H1 (cell line): Measurements from ENCODE around the gene ADAMTS3. TPM values are rescaled to one million over a fixed set of nuclear protein-coding genes. Genes with fewer than 3 reads are reported as not detected.

ENCODE experiments used
- CTCF ChIA-PET: fragments of 300-600 bp; sonication (Branson Sonifier 250); formaldehyde crosslinking; loops from one replicate; lab custom pipeline; 2021; ENCODE audit not compliant: partially characterized antibody; lab: Charles Lee
- POLR2A ChIA-PET: fragments of 300-600 bp; sonication (Branson Sonifier 250); formaldehyde crosslinking; loops from one replicate; lab custom pipeline; 2021; ENCODE audit warnings: inconsistent platforms; ENCODE audit not compliant: partially characterized antibody; lab: Charles Lee
- DNase-seq, 2 experiments: peaks; one replicate each; pipeline versions ENCODE4 v3.0.0 to v3.0.0-alpha.2; 2010 to 2022; ENCODE audit warnings: low spot score in 2 of 2, low read depth in 1 of 2, mixed read lengths in 1 of 2
- FAIRE-seq: peaks from 2 replicates; lab custom pipeline; 2011; peaks lifted over from hg19 to GRCh38; lab: Jason Lieb, UNC
- H2AFZ ChIP-seq: 2 replicates; pipeline ENCODE4 v1.8.1; 2012; ENCODE audit warnings: low read length, inconsistent platforms
- H2AK5ac ChIP-seq: 2 replicates; pipeline ENCODE4 v1.6.1; 2013; ENCODE audit warnings: low read depth, low read length
- H2BK120ac ChIP-seq: replicated peaks from 2 replicates; pipeline ENCODE3; 2013; ENCODE audit warnings: low read depth, low read length, inconsistent platforms
- H2BK12ac ChIP-seq: 2 replicates; pipeline ENCODE4 v1.6.1; 2013; ENCODE audit warnings: low read depth, low read length
- H2BK15ac ChIP-seq: 2 replicates; pipeline ENCODE4 v1.6.1; 2013; ENCODE audit warnings: low read length
- H2BK20ac ChIP-seq: 2 replicates; pipeline ENCODE4 v1.6.1; 2013; ENCODE audit warnings: low read length
- H2BK5ac ChIP-seq: 2 replicates; pipeline ENCODE4 v1.6.1; 2013; ENCODE audit warnings: low read depth, low read length
- H3K14ac ChIP-seq: 2 replicates; pipeline ENCODE4 v1.6.1; 2013; ENCODE audit warnings: inconsistent platforms; ENCODE audit not compliant: insufficient read length
- H3K18ac ChIP-seq: 2 replicates; pipeline ENCODE4 v1.6.1; 2013; ENCODE audit warnings: low read length; ENCODE audit errors: extremely low read depth
- H3K23ac ChIP-seq: 2 replicates; pipeline ENCODE4 v1.6.1; 2013; ENCODE audit warnings: inconsistent platforms; ENCODE audit not compliant: insufficient read length
- H3K23me2 ChIP-seq: 2 replicates; pipeline ENCODE4 v1.6.1; 2013; ENCODE audit warnings: low read depth, low read length
- H3K27ac ChIP-seq: 2 replicates; pipeline ENCODE4 v1.6.1; 2011; ENCODE audit warnings: low read depth, low read length, inconsistent platforms
- H3K27me3 ChIP-seq, 4 experiments: replicated peaks in 1 of 4; 1 replicate in 1 of 4; 2 replicates in 3 of 4; pipeline versions ENCODE4 v1.6.1 to v1.8.1; 2011 to 2013; ENCODE audit warnings: low read length in 3 of 4, mild to moderate bottlenecking in 3 of 4, inconsistent platforms in 2 of 4, mixed read lengths in 2 of 4, moderate library complexity in 1 of 4; ENCODE audit not compliant: control insufficient read depth in 3 of 4, insufficient read depth in 3 of 4; ENCODE audit errors: extremely low read depth in 1 of 4
- H3K36me3 ChIP-seq, 4 experiments: 2 replicates each; pipeline versions ENCODE4 v1.6.1 to v1.8.1; 2011 to 2013; ENCODE audit warnings: mild to moderate bottlenecking in 4 of 4, low read length in 3 of 4, moderate library complexity in 2 of 4, control low read depth in 1 of 4, inconsistent platforms in 1 of 4; ENCODE audit not compliant: insufficient read depth in 4 of 4, control insufficient read depth in 2 of 4
- H3K4ac ChIP-seq: replicated peaks from 2 replicates; pipeline ENCODE3; 2013; ENCODE audit warnings: low read length, low read depth, mixed read lengths, inconsistent platforms; ENCODE audit not compliant: insufficient read length
- H3K4me1 ChIP-seq, 4 experiments: replicated peaks in 1 of 4; 1 replicate in 1 of 4; 2 replicates in 3 of 4; pipeline versions ENCODE4 v1.6.1 to v1.8.1; 2011 to 2013; ENCODE audit warnings: low read length in 3 of 4, inconsistent platforms in 2 of 4, mixed read lengths in 1 of 4; ENCODE audit not compliant: insufficient read depth in 4 of 4, control insufficient read depth in 3 of 4
- H3K4me2 ChIP-seq, 2 experiments: 2 replicates each; pipeline versions ENCODE4 v1.6.1 to v1.8.1; 2011 to 2013; ENCODE audit warnings: low read depth in 2 of 2, low read length in 2 of 2, control low read depth in 1 of 2, inconsistent platforms in 1 of 2, mild to moderate bottlenecking in 1 of 2; ENCODE audit not compliant: insufficient read depth in 1 of 2
- H3K4me3 ChIP-seq, 4 experiments: fragments of 200-600, 300-600 bp in 1 of 4; sonication (generic), shearing (Covaris generic), sonication (Bioruptor Twin) in 1 of 4; 2 replicates each; pipeline versions ENCODE4 v1.5.1 to v1.8.1; 2011 to 2016; ENCODE audit warnings: low read length in 4 of 4, low read depth in 3 of 4, control low read depth in 2 of 4, inconsistent platforms in 2 of 4, mild to moderate bottlenecking in 2 of 4, mixed read lengths in 1 of 4, moderate library complexity in 1 of 4; ENCODE audit not compliant: insufficient read depth in 2 of 4; ENCODE audit errors: extremely low read depth in 1 of 4
- H3K56ac ChIP-seq: replicated peaks from 2 replicates; pipeline ENCODE3; 2013; ENCODE audit warnings: low read depth, mild to moderate bottlenecking, mixed read lengths, low read length, inconsistent platforms; ENCODE audit not compliant: insufficient read length
- H3K79me1 ChIP-seq: 2 replicates; pipeline ENCODE4 v1.6.1; 2013; ENCODE audit warnings: low read depth, low read length, control low read depth
- H3K79me2 ChIP-seq, 2 experiments: 2 replicates each; pipeline versions ENCODE4 v1.6.1 to v1.8.1; 2012 to 2013; ENCODE audit warnings: low read length in 2 of 2, mild to moderate bottlenecking in 2 of 2, inconsistent platforms in 1 of 2; ENCODE audit not compliant: insufficient read depth in 2 of 2, control insufficient read depth in 1 of 2
- H3K9ac ChIP-seq, 4 experiments: replicated peaks in 1 of 4; 1 replicate in 1 of 4; 2 replicates in 3 of 4; pipeline versions ENCODE4 v1.6.1 to v1.8.1; 2011 to 2013; ENCODE audit warnings: low read depth in 3 of 4, low read length in 3 of 4, control low read depth in 2 of 4, mild to moderate bottlenecking in 2 of 4, moderate library complexity in 2 of 4, inconsistent platforms in 1 of 4; ENCODE audit errors: extremely low read depth in 1 of 4
- H3K9me3 ChIP-seq, 2 experiments: 2 replicates each; pipeline versions ENCODE4 v1.6.1 to v1.8.1; 2012 to 2013; ENCODE audit warnings: mild to moderate bottlenecking in 2 of 2, moderate library complexity in 2 of 2, control low read depth in 1 of 2, inconsistent platforms in 1 of 2, low read depth in 1 of 2, low read length in 1 of 2, mixed read lengths in 1 of 2; ENCODE audit not compliant: insufficient read depth in 2 of 2
- H4K20me1 ChIP-seq, 2 experiments: replicated peaks in 1 of 2; 2 replicates each; pipeline versions ENCODE3 to v1.8.1; 2011 to 2013; ENCODE audit warnings: inconsistent platforms in 2 of 2, low read length in 2 of 2, mild to moderate bottlenecking in 1 of 2; ENCODE audit not compliant: insufficient read depth in 2 of 2, control insufficient read depth in 1 of 2
- H4K5ac ChIP-seq: 2 replicates; pipeline ENCODE4 v1.6.1; 2013; ENCODE audit warnings: low read length, low read depth, mixed read lengths, inconsistent platforms; ENCODE audit not compliant: insufficient read length
- H4K8ac ChIP-seq: 2 replicates; pipeline ENCODE4 v1.8.0; 2013; ENCODE audit warnings: mild to moderate bottlenecking, moderate library complexity, low read length, inconsistent platforms; ENCODE audit not compliant: insufficient read depth; ENCODE audit errors: extremely low read depth
- H4K91ac ChIP-seq: replicated peaks from 2 replicates; pipeline ENCODE3; 2013; ENCODE audit warnings: low read length, mixed read lengths, inconsistent platforms; ENCODE audit not compliant: insufficient read length
- ASH2L ChIP-seq: fragments of 200-600, 300-600 bp; sonication (generic); IDR thresholded peaks from one replicate; pipeline ENCODE4 v1.7.1; 2017; ENCODE audit warnings: low read length
- ATF2 ChIP-seq: IDR thresholded peaks from 2 replicates; pipeline ENCODE4 v1.6.1; 2012; ENCODE audit warnings: low read length, inconsistent platforms
- BRCA1 ChIP-seq: IDR thresholded peaks from 2 replicates; pipeline ENCODE4 v1.6.1; 2012; ENCODE audit warnings: low read depth, low read length, improper control_type of control experiment
- POLR2A ChIP-seq, 2 experiments: IDR thresholded peaks; 1 replicate in 1 of 2; 2 replicates in 1 of 2; pipeline ENCODE4 v1.6.1; 2011; ENCODE audit warnings: low read depth in 2 of 2, low read length in 2 of 2, mild to moderate bottlenecking in 2 of 2; ENCODE audit errors: control extremely low read depth in 1 of 2
- RFX5 ChIP-seq: IDR thresholded peaks from 2 replicates; pipeline ENCODE4 v1.6.1; 2011; ENCODE audit warnings: low read depth, low read length, improper control_type of control experiment, borderline replicate concordance
- WGBS, 2 experiments: shearing (Covaris generic) in 1 of 2; methylation state at CpG; one replicate each; pipeline versions ENCODE4 v1.1.6 to v1.1.7; 2013 to 2015; ENCODE audit warnings: low lambda C conversion rate in 2 of 2, mixed read lengths in 2 of 2, inconsistent platforms in 1 of 2, low coverage in 1 of 2, missing lambda C conversion rate in 1 of 2; ENCODE audit not compliant: insufficient replicate concordance in 2 of 2, insufficient coverage in 1 of 2, insufficient read length in 1 of 2; ENCODE audit errors: extremely low coverage in 1 of 2, missing lambda C conversion rate in 1 of 2; 5-methylcytosine and 5-hydroxymethylcytosine counted together
- polyA plus RNA-seq, 7 experiments: library from polyadenylated mRNA; depleted of rRNA in 3 of 7; stranded (reverse) in 5 of 7; unstranded in 2 of 7; fragments of >200 nt in 5 of 7; fragments of 200-250 nt in 2 of 7; gene quantifications; 1 replicate in 5 of 7; 2 replicates in 1 of 7; 4 replicates in 1 of 7; pipeline versions ENCODE4 v1.2.1 to v1.2.3, GENCODE V29; 2011 to 2013; ENCODE audit warnings: missing spikeins in 2 of 7, mixed read lengths in 2 of 7
- total RNA-seq: library from RNA; stranded (reverse); fragmentation: NEBNext Ultra II Directional; extraction: Animal tissue kit (Norgen Biotek cat#: 25700); gene quantifications from 2 replicates; pipeline ENCODE4 v1.2.1, GENCODE V29; 2021

ADAMTS3 gene
- total and polyA plus RNA-seq, 2 of the 8 experiments (the other 6 are each of a cell fraction or from before 2014, with no cell fraction given): 1.3 to 3.4 TPM

- H3K23ac ChIP-seq: no peak overlapping the region
- no peak overlapping the region for H3K4ac ChIP-seq
- H4K5ac ChIP-seq: no peak overlapping the region
- CTCF ChIA-PET: interaction anchor here (0.9 to 2.1 kb wide), 4 partner anchors 21 to 135 kb away, joined by 3 to 13 read pairs (median 4); no protein-coding TSS in a partner anchor
- H3K27ac ChIP-seq: no peak overlapping the region
- DNase-seq: no peak
- no peak overlapping the region for H3K14ac ChIP-seq
- H2BK20ac ChIP-seq: no peak overlapping the region
- H3K27me3 ChIP-seq: no peaks in the 10 kb centered on the region
- no peaks in the 10 kb centered on the region for H3K4me1 ChIP-seq
- no peak for FAIRE-seq
- H2BK5ac ChIP-seq: no peak overlapping the region
- POLR2A ChIA-PET: no interaction called here
- no peaks in the 10 kb centered on the region for H3K36me3 ChIP-seq
- H4K8ac ChIP-seq: no peak overlapping the region
- H3K4me3 ChIP-seq: no peak overlapping the region
- no peaks in the 10 kb centered on the region for H3K23me2 ChIP-seq
- H2AK5ac ChIP-seq: no peak overlapping the region
- H2BK12ac ChIP-seq: no peak overlapping the region
- H3K56ac ChIP-seq: no peak overlapping the region
- no peaks in the 10 kb centered on the region for H3K9me3 ChIP-seq
- H2BK120ac ChIP-seq: no peak overlapping the region
- H3K79me1 ChIP-seq: no peaks in the 10 kb centered on the region
- H3K4me2 ChIP-seq: no peak overlapping the region
- H3K79me2 ChIP-seq: no peaks in the 10 kb centered on the region
- no peak for TF ChIP-seq BRCA1
- no peak for TF ChIP-seq ATF2
- no peak for TF ChIP-seq RFX5
- no peak for TF ChIP-seq ASH2L
- no peak for TF ChIP-seq POLR2A (IDR thresholded peaks at IDR 0.05; ENCODE audit: control extremely low read depth in 1 of 2, low read depth in 2 of 2, low read length in 2 of 2)
- no peak overlapping the region for H4K91ac ChIP-seq
- 94% methylated on average over 2 of the region's 2 CpGs; no CpG with 5 or more reads in 1 of the 2 experiments for WGBS, 2 experiments
- no peak overlapping the region for H2BK15ac ChIP-seq
- no peaks in the 10 kb centered on the region for H4K20me1 ChIP-seq
- no peak overlapping the region for H3K9ac ChIP-seq
- no peak overlapping the region for H2AFZ ChIP-seq
- no peak overlapping the region for H3K18ac ChIP-seq
Observed at GRCh38 chr4:72432975-72433374, 136.0 kb downstream of the ADAMTS3 start.
